Activated T-helper 1 cell treated with Interleukin-2 at 50 U/mL for 16 hours (primary cell): Measurements from ENCODE around the gene KATNAL1.
"Not testable (repeated sequence)": the region's sequence is repeated elsewhere in the genome, so short reads cannot be mapped to it uniquely, and the experiment has no call there.

Source experiments
- DNase-seq: peaks from one replicate; pipeline ENCODE4 v3.0.0-alpha.2; 2020; ENCODE audit warnings: low read depth

Gene KATNAL1

GRCh38 chr13:30292325-30292724 is 15.0 kb downstream of the KATNAL1 start:
- no peak for DNase-seq

- DNase-seq, result no peak
Observed at GRCh38 chr13:30290812-30291436, 16.4 kb downstream of the KATNAL1 start.

DNA sequence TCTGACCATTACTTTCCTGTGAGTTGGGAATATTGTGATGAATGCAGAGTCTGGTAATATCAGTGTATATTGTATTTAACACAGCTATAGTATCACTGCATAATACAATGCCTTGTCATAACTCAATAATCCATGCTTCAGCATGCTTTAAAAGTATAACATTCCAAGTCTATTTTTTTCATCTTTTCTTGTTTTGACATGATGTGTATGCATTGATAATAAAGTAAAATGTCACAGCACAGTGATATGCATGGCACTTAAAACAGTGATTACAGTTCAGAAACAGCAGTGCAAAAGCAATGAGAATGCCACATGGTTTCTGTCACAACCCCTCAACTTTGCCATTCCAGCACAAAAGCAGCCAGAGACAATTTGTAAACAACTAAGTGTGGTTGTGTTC is 17.8 kb downstream of the KATNAL1 start:
- DNase-seq, result no peak

- DNase-seq, result not testable (repeated sequence)
Observed at GRCh38 chr13:30286059-30286458, 21.3 kb downstream of the KATNAL1 start.

DNA sequence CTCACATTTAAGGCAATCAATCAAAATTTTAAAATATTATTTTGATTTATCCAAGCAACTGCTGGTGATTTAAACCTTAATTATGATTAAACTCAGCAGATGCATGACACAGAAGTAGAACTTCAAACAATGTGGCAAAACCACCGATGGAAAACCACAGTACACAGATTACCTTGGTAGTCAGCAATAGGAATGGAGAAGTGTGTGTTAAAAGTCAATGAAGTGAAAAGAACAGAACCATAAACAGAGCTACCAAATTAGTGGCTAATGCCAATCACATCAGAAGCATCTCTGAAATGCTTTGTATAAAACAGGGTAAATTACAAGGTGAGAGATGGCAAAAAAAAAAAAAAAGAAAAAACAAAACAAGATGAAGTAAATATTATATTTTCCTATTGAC is 31.2 kb downstream of the KATNAL1 start:
- DNase-seq, result no peak

DNA sequence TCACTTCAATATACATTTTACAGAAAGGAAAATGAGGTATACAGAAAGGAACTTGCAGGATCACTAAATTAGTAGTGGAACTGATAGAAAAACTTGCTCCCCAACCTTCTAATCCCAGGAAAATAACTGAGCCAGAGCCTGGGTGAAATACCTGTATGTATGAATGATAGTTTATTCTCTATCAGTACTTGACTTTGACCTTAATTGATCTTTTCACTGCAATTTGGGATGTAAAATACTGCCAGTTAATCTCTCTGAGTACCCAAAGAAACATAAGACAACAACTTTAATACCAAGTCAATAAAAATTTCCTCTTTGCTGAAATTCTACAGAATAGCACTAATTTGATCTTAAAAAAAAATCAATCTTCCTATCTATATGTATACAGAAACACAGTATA is 33.3 kb downstream of the KATNAL1 start:
- DNase-seq, result no peak

DNA sequence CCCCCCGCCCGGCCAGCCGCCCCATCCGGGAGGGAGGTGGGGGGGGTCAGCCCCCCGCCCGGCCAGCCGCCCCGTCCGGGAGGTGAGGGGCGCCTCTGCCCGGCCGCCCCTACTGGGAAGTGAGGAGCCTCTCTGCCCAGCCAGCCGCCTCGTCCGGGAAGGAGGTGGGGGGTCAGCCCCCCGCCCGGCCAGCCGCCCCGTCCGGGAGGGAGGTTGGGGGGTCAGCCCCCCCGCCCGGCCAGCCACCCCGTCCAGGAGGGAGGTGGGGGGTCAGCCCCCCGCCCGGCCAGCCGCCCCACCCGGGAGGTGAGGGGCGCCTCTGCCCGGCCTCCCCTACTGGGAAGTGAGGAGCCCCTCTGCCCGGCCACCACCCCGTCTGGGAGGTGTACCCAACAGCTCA is 37.3 kb downstream of the KATNAL1 start:
- DNase-seq, result not testable (repeated sequence)

- DNase-seq, result no peak
Observed at GRCh38 chr13:30268673-30269072, 38.7 kb downstream of the KATNAL1 start.

DNA sequence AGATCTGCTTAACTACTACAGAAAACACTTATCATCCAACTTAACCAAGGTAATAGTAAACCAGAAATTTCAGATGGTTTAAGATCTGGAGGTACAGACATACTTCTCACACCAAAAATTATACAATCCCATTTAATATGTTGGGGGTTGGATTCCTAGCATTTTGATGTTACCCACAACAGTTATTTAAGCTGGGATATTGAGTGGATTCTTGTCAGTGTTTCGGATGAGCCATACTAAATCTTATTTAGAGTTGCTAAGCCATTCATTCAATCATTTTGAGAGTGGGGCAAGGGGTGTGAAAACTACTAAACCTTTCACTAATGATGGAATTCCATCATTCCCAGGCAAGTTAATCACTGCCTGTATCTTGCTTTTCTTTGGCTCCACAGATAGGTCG is 40.6 kb downstream of the KATNAL1 start:
- no peak for DNase-seq

DNA sequence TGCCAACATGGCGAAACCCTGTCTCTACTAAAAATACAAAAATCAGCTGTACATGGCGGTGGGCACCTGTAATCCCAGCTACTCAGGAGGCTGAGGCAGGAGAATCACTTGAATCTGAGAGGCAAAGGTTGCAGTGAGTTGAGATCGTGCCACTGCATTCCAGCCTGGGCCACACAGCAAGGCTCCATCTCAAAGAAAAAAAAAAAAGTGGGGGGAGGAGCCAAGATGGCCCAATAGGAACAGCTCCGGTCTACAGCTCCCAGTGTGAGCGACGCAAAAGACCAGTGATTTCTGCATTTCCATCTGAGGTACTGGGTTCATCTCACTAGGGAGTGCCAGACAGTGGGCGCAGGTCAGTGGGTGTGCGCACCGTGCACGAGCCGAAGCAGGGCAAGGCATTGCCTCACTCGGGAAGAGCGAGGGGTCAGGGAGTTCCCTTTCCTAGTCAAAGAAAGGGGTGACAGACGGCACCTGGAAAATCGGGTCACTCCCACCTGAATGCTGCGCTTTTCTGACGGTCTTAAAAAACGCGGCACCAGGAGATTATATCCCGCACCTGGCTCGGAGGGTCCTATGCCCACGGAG is 48.1 kb downstream of the KATNAL1 start:
- DNase-seq, result not testable (repeated sequence)

- DNase-seq, result no peak
Observed at GRCh38 chr13:30257468-30258099, 49.8 kb downstream of the KATNAL1 start.

- no peak for DNase-seq
Observed at GRCh38 chr13:30256713-30257467, 50.5 kb downstream of the KATNAL1 start.

GRCh38 chr13:30255696-30256095 is 51.7 kb downstream of the KATNAL1 start:
- DNase-seq, result no peak

DNA sequence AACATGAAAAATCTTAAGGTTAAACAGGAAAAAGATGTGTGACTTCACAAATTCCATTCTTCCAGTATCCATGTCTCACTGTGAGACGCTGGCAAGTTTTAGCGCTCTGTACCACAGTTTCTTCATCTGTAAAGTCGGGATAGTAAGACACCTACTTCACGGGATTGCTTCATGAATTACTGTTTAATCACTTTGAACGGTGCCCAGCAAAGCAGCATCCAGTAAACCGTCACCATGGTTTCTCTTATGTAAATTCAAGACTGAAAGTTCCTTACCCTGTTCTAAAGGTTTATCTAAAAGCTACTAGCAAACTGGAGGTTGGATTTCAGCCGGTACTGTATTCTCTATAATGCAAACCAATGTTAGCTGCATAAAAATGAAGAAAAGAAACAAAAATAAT is 53.5 kb downstream of the KATNAL1 start:
- no peak for DNase-seq

DNA sequence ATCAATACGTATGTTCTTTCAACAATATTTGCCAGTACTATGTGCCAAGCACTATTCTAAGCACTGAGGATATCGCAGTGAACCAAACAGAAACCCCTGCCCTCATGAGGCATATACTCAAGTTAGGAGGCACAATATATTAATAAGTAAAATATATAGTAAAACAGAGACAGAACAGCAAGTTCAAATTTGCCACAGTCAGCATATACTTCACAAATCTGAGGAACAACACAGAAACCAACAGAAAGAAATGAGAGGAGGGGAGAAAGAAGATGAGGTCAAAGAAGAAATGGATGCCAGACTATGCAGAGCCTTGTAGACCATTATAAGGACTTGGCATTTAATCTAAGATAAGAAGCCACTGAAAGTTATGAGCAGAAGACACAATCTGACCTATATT is 59.9 kb downstream of the KATNAL1 start:
- no peak for DNase-seq

- DNase-seq, result no peak
Observed at GRCh38 chr13:30241532-30241931, 65.8 kb downstream of the KATNAL1 start.

DNA sequence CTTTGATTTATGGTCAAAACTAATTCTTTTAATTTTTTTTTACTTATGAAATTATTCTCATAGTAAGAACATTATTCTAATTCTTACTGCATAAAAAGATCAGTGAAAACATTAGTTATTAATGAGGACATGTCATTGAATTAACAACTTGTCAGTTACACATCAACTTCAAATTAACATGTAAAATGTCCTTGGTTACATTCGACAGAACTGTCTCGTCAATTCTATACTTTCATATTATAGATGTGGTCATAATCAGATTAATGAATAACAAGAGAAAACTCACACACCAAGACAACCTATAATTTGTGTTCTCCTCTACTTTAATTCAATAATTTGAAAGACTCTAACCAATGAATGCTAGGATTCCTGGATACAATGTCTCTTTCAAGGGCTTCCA is 66.7 kb downstream of the KATNAL1 start:
- no peak for DNase-seq

DNA sequence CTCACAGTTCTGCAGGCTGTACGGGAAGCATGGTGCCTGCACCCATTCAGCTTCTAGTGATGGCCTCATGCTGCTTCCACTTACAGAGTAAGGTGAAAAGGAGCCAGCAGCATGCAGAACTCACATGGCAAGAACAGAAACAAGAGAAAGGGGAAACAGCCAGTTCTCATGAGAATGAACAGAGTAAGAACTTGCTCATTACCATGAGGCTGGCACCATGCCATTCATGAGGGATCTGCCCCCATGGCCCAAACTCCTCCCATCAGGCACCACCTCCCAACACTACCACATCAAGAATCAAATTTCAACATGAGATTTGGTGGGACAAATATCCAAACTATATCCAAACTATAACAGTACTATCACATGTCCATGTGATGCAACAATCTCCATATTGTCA is 72.1 kb downstream of the KATNAL1 start:
- DNase-seq, result no peak

DNA sequence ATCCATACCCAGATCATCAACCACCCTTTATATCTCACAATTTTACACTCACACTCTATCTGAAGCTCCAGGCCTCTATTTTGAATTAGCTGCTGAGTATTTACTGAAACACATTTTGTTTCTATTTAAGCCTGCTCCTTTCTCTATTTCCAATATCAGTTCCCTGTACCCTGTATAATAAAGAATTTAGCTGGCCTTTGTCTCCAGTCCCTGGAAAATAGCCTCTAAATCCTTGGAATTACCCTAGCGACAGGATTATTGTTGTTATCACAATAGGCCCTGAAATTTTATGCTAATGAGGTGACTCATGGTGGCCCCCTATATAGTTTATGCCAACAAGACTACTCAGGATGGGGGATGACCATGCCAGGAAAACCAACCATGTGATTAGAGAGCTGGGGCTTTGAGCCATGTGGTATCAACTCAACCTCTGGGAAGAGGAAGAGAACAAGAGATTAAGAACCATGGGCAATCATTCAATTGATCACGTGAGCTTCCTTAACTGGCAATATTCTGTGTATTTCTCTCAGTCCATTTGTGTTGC is 72.7 kb downstream of the KATNAL1 start:
- DNase-seq, result no peak

DNA sequence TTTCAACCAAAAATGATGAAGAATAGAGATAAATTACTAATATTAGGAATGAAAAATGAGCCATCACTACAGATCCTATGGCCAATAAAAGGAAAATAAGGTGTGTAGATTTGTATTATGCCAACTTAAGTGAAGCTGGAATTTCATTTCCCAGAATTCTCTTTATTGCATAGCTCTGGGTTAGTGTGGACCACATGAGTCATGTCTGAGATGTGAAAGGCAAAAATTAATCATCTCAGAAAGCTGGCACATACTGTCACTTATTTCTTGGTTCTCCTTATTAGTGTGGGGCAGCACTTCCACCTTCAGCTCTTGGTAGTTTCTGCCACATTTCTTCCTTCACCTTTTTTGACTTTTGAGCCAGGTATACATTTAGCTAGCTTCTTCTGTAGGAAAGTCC is 82.6 kb downstream of the KATNAL1 start:
- no peak for DNase-seq

DNA sequence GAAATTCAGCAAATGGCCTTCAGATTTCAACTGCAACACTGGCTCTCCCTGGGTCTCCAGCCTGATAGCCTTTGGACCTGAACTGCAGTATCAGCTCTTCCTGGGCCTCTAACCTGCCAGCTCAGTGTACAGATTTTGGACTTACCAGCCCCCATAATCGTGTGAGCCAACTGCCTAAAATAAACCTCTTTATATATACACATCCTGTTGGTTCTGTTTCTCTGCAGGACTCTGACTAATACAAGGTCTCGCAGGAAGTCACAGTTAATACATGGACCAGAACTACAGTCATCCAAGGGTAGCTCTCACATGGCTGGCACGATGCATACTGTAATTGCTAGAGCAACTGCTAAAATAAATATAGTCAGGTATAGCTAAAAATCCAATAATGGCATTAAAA is 85.1 kb downstream of the KATNAL1 start:
- no peak for DNase-seq

GRCh38 chr13:30216111-30216510 is 91.2 kb downstream of the KATNAL1 start:
- no peak for DNase-seq

DNA sequence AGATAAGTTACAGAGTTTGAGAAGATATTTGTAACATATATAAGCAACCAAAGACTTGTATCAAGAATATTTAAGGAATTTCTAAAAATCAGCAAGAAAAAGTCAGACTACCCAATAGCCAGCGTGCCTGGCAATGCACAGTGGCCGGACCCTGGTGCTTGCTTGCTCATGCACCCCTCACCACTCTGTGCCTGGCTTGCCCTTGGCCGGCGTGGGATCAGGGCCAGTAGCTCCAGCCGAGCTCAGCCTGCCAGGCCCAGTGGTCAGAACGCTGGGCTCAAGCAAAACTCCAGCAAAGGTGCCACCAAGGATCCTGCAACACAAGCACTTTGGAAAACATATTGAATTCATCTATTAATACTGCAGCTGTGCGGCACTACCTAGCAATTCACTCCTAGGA is 95.1 kb downstream of the KATNAL1 start:
- DNase-seq, result no peak
